Measurements from ENCODE around the gene DEPDC7. TPM values are rescaled to one million over a fixed set of nuclear protein-coding genes. Genes with fewer than 3 reads are reported as not detected.

DEPDC7 gene
- total and polyA plus RNA-seq, 5 donors, result 0.62 to 1.1 (median 0.97) TPM

Other genes with a start within 250 kb of the DEPDC7 start
- gene CCDC73, start 221.2 kb upstream of the DEPDC7 start, total RNA-seq, result not detected
- gene CCDC73, start 221.2 kb upstream of the DEPDC7 start, polyA plus RNA-seq, result not detected
- gene PRRG4, start 186.0 kb upstream of the DEPDC7 start, total RNA-seq, result 1 to 10 TPM; 1.4 to 2.2 (median 1.9) TPM
- gene PRRG4, start 186.0 kb upstream of the DEPDC7 start, polyA plus RNA-seq, result 1.9 TPM
- gene QSER1, start 123.1 kb upstream of the DEPDC7 start, total RNA-seq, result 10 to 100 TPM; 17.2 to 21.5 (median 19.4) TPM
- gene QSER1, start 123.1 kb upstream of the DEPDC7 start, polyA plus RNA-seq, result 3.2 TPM
- 1 to 10 TPM; 8.2 to 9.8 (median 8.8) TPM for gene TCP11L1, start 23.7 kb downstream of the DEPDC7 start, total RNA-seq
- gene TCP11L1, start 23.7 kb downstream of the DEPDC7 start, polyA plus RNA-seq, result 4.3 TPM
- gene CSTF3, start 145.6 kb downstream of the DEPDC7 start, total RNA-seq, result 10 to 100 TPM; 11.2 to 18.2 (median 13.2) TPM
- 14.6 TPM for gene CSTF3, start 145.6 kb downstream of the DEPDC7 start, polyA plus RNA-seq
- 100 to 1,000 TPM; 207 to 272 (median 234) TPM for gene HIPK3, start 241.5 kb downstream of the DEPDC7 start, total RNA-seq
- gene HIPK3, start 241.5 kb downstream of the DEPDC7 start, polyA plus RNA-seq, result 32.0 TPM